ENCODE measurements around the gene ANKRD53. TPM values are rescaled to one million over a fixed set of nuclear protein-coding genes. Genes with fewer than 3 reads are reported as not detected.

ANKRD53 gene
- total RNA-seq, 1 experiment from 2014 or later, result not detected

- intact Hi-C loops (cut with micrococcal nuclease; ENCODE audit: unreplicated experiment), result no loop called here
- no TSS peak for BruUV-seq (replicated peaks)
- no peaks in the 10 kb centered on the region for H3K4me1 Mint-ChIP-seq (ENCODE audit: low read depth, unreplicated experiment)
- no peaks in the 10 kb centered on the region for H3K9me3 Mint-ChIP-seq (ENCODE audit: low read depth, unreplicated experiment)
- no peak for DNase-seq
- H3K36me3 Mint-ChIP-seq (ENCODE audit: insufficient read depth, unreplicated experiment), result no peaks in the 10 kb centered on the region
- peaks cover 80% of the 10 kb centered on the region for H3K27me3 Mint-ChIP-seq (ENCODE audit: unreplicated experiment)
- H3K27ac Mint-ChIP-seq (ENCODE audit: unreplicated experiment), result no peak overlapping the region
- TF ChIP-seq, protein P1, sequence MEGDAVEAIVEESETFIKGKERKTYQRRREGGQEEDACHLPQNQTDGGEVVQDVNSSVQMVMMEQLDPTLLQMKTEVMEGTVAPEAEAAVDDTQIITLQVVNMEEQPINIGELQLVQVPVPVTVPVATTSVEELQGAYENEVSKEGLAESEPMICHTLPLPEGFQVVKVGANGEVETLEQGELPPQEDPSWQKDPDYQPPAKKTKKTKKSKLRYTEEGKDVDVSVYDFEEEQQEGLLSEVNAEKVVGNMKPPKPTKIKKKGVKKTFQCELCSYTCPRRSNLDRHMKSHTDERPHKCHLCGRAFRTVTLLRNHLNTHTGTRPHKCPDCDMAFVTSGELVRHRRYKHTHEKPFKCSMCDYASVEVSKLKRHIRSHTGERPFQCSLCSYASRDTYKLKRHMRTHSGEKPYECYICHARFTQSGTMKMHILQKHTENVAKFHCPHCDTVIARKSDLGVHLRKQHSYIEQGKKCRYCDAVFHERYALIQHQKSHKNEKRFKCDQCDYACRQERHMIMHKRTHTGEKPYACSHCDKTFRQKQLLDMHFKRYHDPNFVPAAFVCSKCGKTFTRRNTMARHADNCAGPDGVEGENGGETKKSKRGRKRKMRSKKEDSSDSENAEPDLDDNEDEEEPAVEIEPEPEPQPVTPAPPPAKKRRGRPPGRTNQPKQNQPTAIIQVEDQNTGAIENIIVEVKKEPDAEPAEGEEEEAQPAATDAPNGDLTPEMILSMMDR (IDR thresholded peaks at IDR 0.05; ENCODE audit: unreplicated experiment), result no peak
- CTCF ChIA-PET, result no interaction called here
- H3K4me3 Mint-ChIP-seq (ENCODE audit: low read depth, unreplicated experiment), result no peak overlapping the region
Measured at GRCh38 chr2:70936979-70937811, 41.2 kb upstream of the ANKRD53 start.

- no peaks in the 10 kb centered on the region for H3K4me1 Mint-ChIP-seq (ENCODE audit: low read depth, unreplicated experiment)
- H3K27me3 Mint-ChIP-seq (ENCODE audit: unreplicated experiment), result peaks cover 80% of the 10 kb centered on the region
- H3K27ac Mint-ChIP-seq (ENCODE audit: unreplicated experiment), result no peak overlapping the region
- BruUV-seq (replicated peaks), result no TSS peak
- intact Hi-C loops (cut with micrococcal nuclease; ENCODE audit: unreplicated experiment), result no loop called here
- TF ChIP-seq, protein P1 (IDR thresholded peaks at IDR 0.05; ENCODE audit: unreplicated experiment), result no peak
- CTCF ChIA-PET, result no interaction called here
- DNase-seq, result no peak
- no peaks in the 10 kb centered on the region for H3K9me3 Mint-ChIP-seq (ENCODE audit: low read depth, unreplicated experiment)
- H3K36me3 Mint-ChIP-seq (ENCODE audit: insufficient read depth, unreplicated experiment), result no peaks in the 10 kb centered on the region
- no peak overlapping the region for H3K4me3 Mint-ChIP-seq (ENCODE audit: low read depth, unreplicated experiment)
Measured at GRCh38 chr2:70937866-70938585, 40.4 kb upstream of the ANKRD53 start.

GRCh38 chr2:70938586-70938950 lies 39.9 kb upstream of the ANKRD53 start:
- TF ChIP-seq, protein P1 (IDR thresholded peaks at IDR 0.05; ENCODE audit: unreplicated experiment), result no peak
- Mint-ChIP-seq H3K4me1 (ENCODE audit: low read depth, unreplicated experiment) (no peaks in the 10 kb centered on the region), H3K4me3 (ENCODE audit: low read depth, unreplicated experiment) (no peak overlapping the region), H3K9me3 (ENCODE audit: low read depth, unreplicated experiment) (no peaks in the 10 kb centered on the region), H3K36me3 (ENCODE audit: insufficient read depth, unreplicated experiment) (no peaks in the 10 kb centered on the region), H3K27ac (ENCODE audit: unreplicated experiment) (no peak overlapping the region), H3K27me3 (ENCODE audit: unreplicated experiment) (peaks cover 80% of the 10 kb centered on the region)
- no peak for DNase-seq
- CTCF ChIA-PET, result no interaction called here
- intact Hi-C loops (cut with micrococcal nuclease; ENCODE audit: unreplicated experiment), result no loop called here
- BruUV-seq (replicated peaks), result no TSS peak

DNA sequence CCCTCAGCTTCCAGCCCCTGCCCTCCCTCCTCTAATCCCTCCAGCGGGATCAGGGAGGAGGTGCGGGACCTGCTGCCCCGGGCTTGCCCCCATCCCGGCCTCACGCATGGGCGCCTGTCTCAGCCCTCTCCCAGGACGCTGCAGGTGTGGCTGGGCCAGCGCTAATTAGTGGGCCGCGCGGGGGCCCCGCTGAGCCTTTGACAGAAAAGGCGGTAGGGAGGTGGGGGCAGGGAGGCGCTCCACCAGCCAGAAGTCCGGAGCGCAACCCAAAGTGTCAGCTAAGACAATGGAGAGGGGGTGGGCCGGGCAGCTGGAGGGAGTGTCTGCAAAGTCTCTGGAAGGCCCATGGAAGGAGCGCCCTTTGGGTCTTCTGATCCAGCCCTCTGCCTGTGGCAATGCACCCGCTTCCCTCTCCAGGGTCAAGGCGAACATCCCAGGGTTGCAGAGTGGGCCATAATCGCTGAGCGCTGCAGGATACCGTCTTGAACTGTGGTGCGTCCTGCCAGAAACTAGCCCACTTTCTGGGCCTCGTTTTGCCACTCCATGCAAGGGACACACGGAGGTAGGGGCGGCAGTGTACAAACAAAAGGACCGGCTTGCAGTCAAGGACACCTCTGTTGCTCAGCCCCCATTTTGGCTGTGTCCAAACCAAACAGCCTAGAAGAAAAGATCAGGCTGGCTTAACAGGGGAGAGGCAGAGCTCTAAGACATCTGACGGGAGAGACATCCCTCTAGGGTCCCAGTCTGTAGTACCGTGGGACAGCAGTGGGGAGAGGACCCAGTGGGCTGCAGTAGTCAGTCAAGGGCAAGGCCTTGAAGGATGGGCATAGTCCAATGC lies 39.2 kb upstream of the ANKRD53 start:
- TF ChIP-seq, protein P1 (IDR thresholded peaks at IDR 0.05; ENCODE audit: unreplicated experiment), result no peak
- no TSS peak for BruUV-seq (replicated peaks)
- CTCF ChIA-PET, result no interaction called here
- Mint-ChIP-seq H3K9me3 (ENCODE audit: low read depth, unreplicated experiment) (no peaks in the 10 kb centered on the region), H3K36me3 (ENCODE audit: insufficient read depth, unreplicated experiment) (no peaks in the 10 kb centered on the region), H3K27me3 (ENCODE audit: unreplicated experiment) (peaks cover 83% of the 10 kb centered on the region), H3K4me1 (ENCODE audit: low read depth, unreplicated experiment) (no peaks in the 10 kb centered on the region), H3K4me3 (ENCODE audit: low read depth, unreplicated experiment) (no peak overlapping the region), H3K27ac (ENCODE audit: unreplicated experiment) (no peak overlapping the region)
- no peak for DNase-seq
- intact Hi-C loops (cut with micrococcal nuclease; ENCODE audit: unreplicated experiment), result no loop called here

All from Calu3 (cell line).